IMR-90 (cell line): ENCODE results near the gene ZNF37A. TPM values are rescaled to one million over a fixed set of nuclear protein-coding genes. Genes with fewer than 3 reads are reported as not detected.

ENCODE experiments used
- ATAC-seq: fragments of 200-7000 bp; cut with Tn5 transposase; 2 replicates; pipeline ENCODE4 v1.9.1; 2020; ENCODE audit warnings: low read depth, mild to moderate bottlenecking, moderate library complexity
- BruUV-seq: library from RNA; stranded (reverse); fragments of 400-500 nt; replicated peaks from 2 replicates; lab custom pipeline; 2021; lab: Mats Ljungman, UMichigan
- CTCF ChIA-PET: fragments of 300-600 bp; formaldehyde crosslinking; extraction: SDS; loops from one replicate; lab custom pipeline; 2021; ENCODE audit warnings: antibody characterized with exemption; lab: Yijun Ruan, JAX
- POLR2A ChIA-PET: fragments of 300-600 bp; sonication (Branson Sonifier 250); formaldehyde crosslinking; loops from one replicate; lab custom pipeline; 2022; ENCODE audit warnings: antibody characterized with exemption; ENCODE audit not compliant: unreplicated experiment; lab: Charles Lee
- DNase-seq: peaks from one replicate; pipeline ENCODE4 v3.0.0; 2013
- H2AFZ ChIP-seq: replicated peaks from 2 replicates; pipeline ENCODE3; 2013; ENCODE audit warnings: low read length, mild to moderate bottlenecking; ENCODE audit not compliant: poor library complexity
- H2AK5ac ChIP-seq: 2 replicates; pipeline ENCODE4 v1.6.1; 2013; ENCODE audit warnings: low read depth, low read length, inconsistent platforms
- H2AK9ac ChIP-seq: replicated peaks from 2 replicates; pipeline ENCODE3; 2013; ENCODE audit warnings: mild to moderate bottlenecking, low read depth, low read length, moderate library complexity; ENCODE audit not compliant: poor library complexity
- H2BK120ac ChIP-seq: 2 replicates; pipeline ENCODE4 v1.6.1; 2013; ENCODE audit warnings: low read depth, low read length, inconsistent platforms
- H2BK15ac ChIP-seq: 3 replicates; pipeline ENCODE4 v1.6.1; 2013; ENCODE audit warnings: low read depth, low read length, inconsistent platforms
- H2BK20ac ChIP-seq: 2 replicates; pipeline ENCODE4 v1.6.1; 2013; ENCODE audit warnings: low read depth, mild to moderate bottlenecking, inconsistent platforms, low read length, moderate library complexity
- H2BK5ac ChIP-seq: 2 replicates; pipeline ENCODE4 v1.6.1; 2013; ENCODE audit warnings: mild to moderate bottlenecking, low read depth, low read length, inconsistent platforms; ENCODE audit not compliant: poor library complexity, severe bottlenecking
- H3K14ac ChIP-seq: replicated peaks from 2 replicates; pipeline ENCODE4 v1.6.1; 2013; ENCODE audit warnings: low read depth, low read length, inconsistent platforms
- H3K18ac ChIP-seq: 2 replicates; pipeline ENCODE4 v1.6.1; 2013; ENCODE audit warnings: low read depth, low read length, control low read depth
- H3K23ac ChIP-seq: 2 replicates; pipeline ENCODE4 v1.6.1; 2013; ENCODE audit warnings: low read depth, low read length, inconsistent platforms
- H3K27ac ChIP-seq: 2 replicates; pipeline ENCODE4 v1.5.1; 2013; ENCODE audit warnings: mild to moderate bottlenecking, control low read depth, low read length; ENCODE audit not compliant: insufficient read depth
- H3K27me3 ChIP-seq: 2 replicates; pipeline ENCODE4 v1.6.1; 2013; ENCODE audit warnings: low read length; ENCODE audit not compliant: control insufficient read depth, insufficient read depth
- H3K36me3 ChIP-seq: 2 replicates; pipeline ENCODE4 v1.6.1; 2013; ENCODE audit warnings: low read length, mixed read lengths; ENCODE audit not compliant: control insufficient read depth, insufficient read depth
- H3K4ac ChIP-seq: 2 replicates; pipeline ENCODE4 v1.6.1; 2013; ENCODE audit warnings: low read depth, low read length, inconsistent platforms
- H3K4me1 ChIP-seq: 2 replicates; pipeline ENCODE4 v1.6.1; 2013; ENCODE audit warnings: low read length, mixed read lengths; ENCODE audit not compliant: control insufficient read depth, insufficient read depth
- H3K4me2 ChIP-seq: 2 replicates; pipeline ENCODE4 v1.6.1; 2013; ENCODE audit warnings: low read depth, mild to moderate bottlenecking, control low read depth, low read length, moderate library complexity
- H3K4me3 ChIP-seq: 2 replicates; pipeline ENCODE4 v1.5.1; 2013; ENCODE audit warnings: low read depth, mild to moderate bottlenecking, control low read depth, low read length, moderate library complexity; ENCODE audit not compliant: insufficient read depth
- H3K56ac ChIP-seq: 2 replicates; pipeline ENCODE4 v1.6.1; 2013; ENCODE audit warnings: low read length, inconsistent platforms; ENCODE audit not compliant: insufficient read depth; ENCODE audit errors: extremely low read depth
- H3K79me1 ChIP-seq, 2 experiments: 2 replicates each; pipeline ENCODE4 v1.6.1; 2013; ENCODE audit warnings: low read length in 2 of 2, inconsistent platforms in 1 of 2, low read depth in 1 of 2
- H3K9ac ChIP-seq: 2 replicates; pipeline ENCODE4 v1.6.1; 2013; ENCODE audit warnings: low read depth, low read length, control low read depth
- H3K9me1 ChIP-seq: 2 replicates; pipeline ENCODE4 v1.6.1; 2013; ENCODE audit warnings: low read length, inconsistent platforms; ENCODE audit not compliant: insufficient read depth
- H3K9me3 ChIP-seq: 2 replicates; pipeline ENCODE4 v1.6.1; 2013; ENCODE audit warnings: low read length; ENCODE audit not compliant: control insufficient read depth, insufficient read depth
- H4K20me1 ChIP-seq: 2 replicates; pipeline ENCODE4 v1.6.1; 2013; ENCODE audit warnings: low read length, inconsistent platforms; ENCODE audit not compliant: insufficient read depth
- H4K5ac ChIP-seq: 2 replicates; pipeline ENCODE4 v1.6.1; 2013; ENCODE audit warnings: mild to moderate bottlenecking, low read depth, low read length, control low read depth
- H4K8ac ChIP-seq, 2 experiments: 2 replicates each; pipeline ENCODE4 v1.6.1; 2013; ENCODE audit warnings: low read depth in 2 of 2, low read length in 2 of 2, control low read depth in 1 of 2, inconsistent platforms in 1 of 2
- H4K91ac ChIP-seq: 2 replicates; pipeline ENCODE4 v1.6.1; 2013; ENCODE audit warnings: low read depth, low read length, inconsistent platforms; ENCODE audit not compliant: insufficient read depth
- CEBPB ChIP-seq: IDR thresholded peaks from 2 replicates; pipeline ENCODE4 v1.6.1; 2012; ENCODE audit warnings: low read depth, low read length, improper control_type of control experiment
- CHD1 ChIP-seq: IDR thresholded peaks from 2 replicates; pipeline ENCODE4 v1.6.1; 2012; ENCODE audit warnings: low read depth, low read length, improper control_type of control experiment
- NFE2L2 ChIP-seq: fragments of 150-350 bp; IDR thresholded peaks from 2 replicates; pipeline ENCODE4 v1.6.1; 2016; ENCODE audit warnings: low read depth, mild to moderate bottlenecking, low read length
- WGBS, 2 experiments: methylation state at CpG; one replicate each; pipeline versions ENCODE4 v1.1.5 to v1.1.7; 2013; ENCODE audit warnings: missing lambda C conversion rate in 2 of 2; ENCODE audit not compliant: insufficient read length in 1 of 2; ENCODE audit errors: extremely low coverage in 2 of 2; 5-methylcytosine and 5-hydroxymethylcytosine counted together
- dilution Hi-C: fragments of 300-500 bp; cut with HindIII; formaldehyde crosslinking; loops from one replicate; pipeline ENCODE4 v1.14.3; 2018; ENCODE audit warnings: low sequenced_read_pairs; ENCODE audit not compliant: unreplicated experiment
- in situ Hi-C: fragments of 300-500 bp; cut with MboI; formaldehyde crosslinking; loops from 3 replicates; pipeline ENCODE4 v1.14.3; 2019; ENCODE audit warnings: low sequenced_read_pairs, inconsistent platforms, mixed read lengths
- intact Hi-C: fragments of 100-400 bp; cut with micrococcal nuclease; formaldehyde crosslinking; loops from 2 replicates; pipeline ENCODE4 v1.10.0; 2022
- polyA plus RNA-seq, 3 experiments: library from polyadenylated mRNA; depleted of rRNA; stranded (reverse); fragments of >200 nt; gene quantifications; 2 replicates each; pipeline ENCODE4 v1.2.3, GENCODE V29; 2012; ENCODE audit warnings: low replicate concordance in 1 of 3
- total RNA-seq: library from RNA; depleted of rRNA; stranded (reverse); fragments of >200 nt; gene quantifications from 2 replicates; pipeline ENCODE4 v1.2.3, GENCODE V29; 2012
- TF ChIP-seq, protein P1 (sequence below): fragments of 150-350 bp; IDR thresholded peaks from 2 replicates; pipeline ENCODE4 v1.6.1; 2017; ENCODE audit warnings: mild to moderate bottlenecking, antibody characterized with exemption, low read length, low read depth

ZNF37A gene
- total and polyA plus RNA-seq, 2 of the 4 experiments (the other 2 are of a cell fraction) = 5.5 to 8.6 TPM

DNA sequence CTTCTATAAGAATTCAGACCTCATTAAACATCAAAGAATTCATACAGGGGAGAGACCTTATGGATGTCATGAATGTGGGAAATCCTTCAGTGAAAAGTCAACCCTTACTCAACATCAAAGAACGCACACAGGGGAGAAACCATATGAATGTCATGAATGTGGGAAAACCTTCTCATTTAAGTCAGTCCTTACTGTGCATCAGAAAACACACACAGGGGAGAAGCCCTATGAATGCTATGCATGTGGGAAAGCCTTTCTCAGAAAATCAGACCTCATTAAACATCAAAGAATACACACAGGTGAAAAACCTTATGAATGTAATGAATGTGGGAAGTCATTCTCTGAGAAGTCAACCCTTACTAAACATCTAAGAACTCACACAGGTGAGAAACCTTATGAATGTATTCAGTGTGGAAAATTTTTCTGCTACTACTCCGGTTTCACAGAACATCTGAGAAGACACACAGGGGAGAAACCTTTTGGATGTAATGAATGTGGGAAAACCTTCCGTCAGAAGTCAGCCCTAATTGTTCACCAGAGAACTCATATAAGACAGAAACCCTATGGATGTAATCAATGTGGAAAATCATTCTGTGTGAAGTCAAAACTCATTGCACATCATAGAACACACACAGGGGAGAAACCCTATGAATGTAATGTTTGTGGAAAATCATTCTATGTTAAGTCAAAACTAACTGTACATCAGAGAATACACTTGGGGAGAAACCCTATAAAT, 24.1 kb downstream of the ZNF37A start:
- no peak overlapping the region for H2BK120ac ChIP-seq
- no peak overlapping the region for H3K4me2 ChIP-seq
- no peak for ATAC-seq
- intact Hi-C loops = no loop called here
- no TSS peak for BruUV-seq
- H3K4ac ChIP-seq = no peak overlapping the region
- H3K27me3 ChIP-seq = no peaks in the 10 kb centered on the region
- no peak overlapping the region for H2BK20ac ChIP-seq
- H2AFZ ChIP-seq = no peak overlapping the region
- H4K8ac ChIP-seq = no peak overlapping the region
- H3K4me1 ChIP-seq = no peaks in the 10 kb centered on the region
- H4K91ac ChIP-seq = no peak overlapping the region
- H3K14ac ChIP-seq = no peak overlapping the region
- H3K4me3 ChIP-seq = no peak overlapping the region
- peaks cover 29% of the 10 kb centered on the region for H3K36me3 ChIP-seq
- no peak overlapping the region for H2BK15ac ChIP-seq
- no peak overlapping the region for H2BK5ac ChIP-seq
- no peak overlapping the region for H4K5ac ChIP-seq
- H3K79me1 ChIP-seq = no peaks in the 10 kb centered on the region
- H3K27ac ChIP-seq = no peak overlapping the region
- peaks cover 65% of the 10 kb centered on the region for H3K9me3 ChIP-seq
- no peak overlapping the region for H2AK9ac ChIP-seq
- H3K18ac ChIP-seq = no peak overlapping the region
- no peak overlapping the region for H2AK5ac ChIP-seq
- H3K9ac ChIP-seq = no peak overlapping the region
- H3K9me1 ChIP-seq = no peaks in the 10 kb centered on the region
- TF ChIP-seq CEBPB = no peak
- TF ChIP-seq, protein P1, sequence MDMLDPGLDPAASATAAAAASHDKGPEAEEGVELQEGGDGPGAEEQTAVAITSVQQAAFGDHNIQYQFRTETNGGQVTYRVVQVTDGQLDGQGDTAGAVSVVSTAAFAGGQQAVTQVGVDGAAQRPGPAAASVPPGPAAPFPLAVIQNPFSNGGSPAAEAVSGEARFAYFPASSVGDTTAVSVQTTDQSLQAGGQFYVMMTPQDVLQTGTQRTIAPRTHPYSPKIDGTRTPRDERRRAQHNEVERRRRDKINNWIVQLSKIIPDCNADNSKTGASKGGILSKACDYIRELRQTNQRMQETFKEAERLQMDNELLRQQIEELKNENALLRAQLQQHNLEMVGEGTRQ = no peak
- no peak for TF ChIP-seq NFE2L2
- TF ChIP-seq CHD1 = no peak
- ChIA-PET POLR2A (no interaction called here), CTCF (no interaction called here)
- dilution Hi-C loops = no loop called here
- peak; percentile 20 for DNase-seq
- in situ Hi-C loops = no loop called here
- H3K23ac ChIP-seq = no peak overlapping the region
- no CpG with 5 or more reads among the region's 3 CpGs for WGBS, 2 experiments
- H4K20me1 ChIP-seq = no peaks in the 10 kb centered on the region
- H3K56ac ChIP-seq = no peak overlapping the region; the same call in 1 of the 2 replicates
